C4-2B (cell line): ENCODE data around the gene TUBB.

Experiments
- CTCF ChIP-seq: fragments of 450-650 bp; conservative IDR thresholded peaks from 2 replicates; pipeline ENCODE4 v1.5.1; 2017; ENCODE audit warnings: mild to moderate bottlenecking
- ZFX ChIP-seq: fragments of 450-650 bp; IDR thresholded peaks from 2 replicates; pipeline ENCODE4 v1.6.1; 2017

GRCh38 chr6:30712441-30712945 is 7.7 kb upstream of the TUBB start:
- no peak for TF ChIP-seq CTCF
- TF ChIP-seq ZFX = no peak
